Caco-2 (cell line): Measurements from ENCODE around the gene RALGPS1. TPM values are rescaled to one million over a fixed set of nuclear protein-coding genes. Genes with fewer than 3 reads are reported as not detected.

ENCODE experiments used
- BruUV-seq: library from RNA; stranded (reverse); fragments of 400-500 nt; replicated peaks from 2 replicates; lab custom pipeline; 2021; lab: Mats Ljungman, UMichigan
- CTCF ChIA-PET: fragments of 300-600 bp; sonication (Branson Sonifier 250); formaldehyde crosslinking; loops from one replicate; lab custom pipeline; 2022; ENCODE audit warnings: antibody characterized with exemption; lab: Charles Lee
- POLR2A ChIA-PET: fragments of 300-600 bp; sonication (Branson Sonifier 250); formaldehyde crosslinking; loops from one replicate; lab custom pipeline; 2022; ENCODE audit warnings: antibody characterized with exemption; lab: Charles Lee
- DNase-seq, 2 experiments: peaks; one replicate each; pipeline versions ENCODE4 v3.0.0 to v3.0.0-alpha.2; 2020 to 2022
- H3K27me3 ChIP-seq: replicated peaks from 2 replicates; pipeline ENCODE4 v1.6.0; 2011; ENCODE audit warnings: low read length; ENCODE audit not compliant: control insufficient read depth, insufficient read depth
- H3K36me3 ChIP-seq: 2 replicates; pipeline ENCODE4 v1.5.1; 2011; ENCODE audit warnings: low read length; ENCODE audit not compliant: control insufficient read depth, insufficient read depth
- H3K4me1 ChIP-seq: fragments of 250-450 bp; sonication (Bioruptor Pico); 2 replicates; pipeline ENCODE4 v1.5.1; 2020; ENCODE audit warnings: mild to moderate bottlenecking
- H3K4me3 ChIP-seq: 2 replicates; pipeline ENCODE4 v1.5.1; 2011; ENCODE audit warnings: low read depth, mild to moderate bottlenecking, control low read depth, low read length
- H3K9me3 ChIP-seq: fragments of 250-450 bp; sonication (Bioruptor Pico); 2 replicates; pipeline ENCODE4 v1.5.1; 2020; ENCODE audit warnings: mild to moderate bottlenecking, moderate library complexity
- H3K27ac Mint-ChIP-seq: one replicate; pipeline ENCODE4 v1.8.0; 2022; ENCODE audit warnings: mixed read lengths; ENCODE audit not compliant: unreplicated experiment
- H3K27me3 Mint-ChIP-seq: one replicate; pipeline ENCODE4 v1.8.0; 2022; ENCODE audit warnings: mixed read lengths; ENCODE audit not compliant: insufficient read depth, unreplicated experiment
- H3K36me3 Mint-ChIP-seq: one replicate; pipeline ENCODE4 v1.8.0; 2022; ENCODE audit warnings: mild to moderate bottlenecking, mixed read lengths; ENCODE audit not compliant: insufficient read depth, unreplicated experiment
- H3K4me1 Mint-ChIP-seq: one replicate; pipeline ENCODE4 v1.8.0; 2022; ENCODE audit warnings: low read depth, mixed read lengths; ENCODE audit not compliant: unreplicated experiment
- H3K4me3 Mint-ChIP-seq: one replicate; pipeline ENCODE4 v1.8.0; 2022; ENCODE audit warnings: mild to moderate bottlenecking, moderate library complexity, mixed read lengths; ENCODE audit not compliant: unreplicated experiment
- H3K9me3 Mint-ChIP-seq: one replicate; pipeline ENCODE4 v1.8.0; 2022; ENCODE audit warnings: mixed read lengths; ENCODE audit not compliant: unreplicated experiment
- intact Hi-C: fragments of 100-400 bp; cut with micrococcal nuclease; formaldehyde crosslinking; loops from one replicate; pipeline ENCODE4 v1.10.0; 2022; ENCODE audit not compliant: unreplicated experiment
- total RNA-seq: library from RNA; stranded (reverse); gene quantifications from 2 replicates; pipeline ENCODE4 v1.2.3, GENCODE V29; 2022
- TF ChIP-seq, protein P1 (sequence below), 2 experiments: fragments of 200-600 bp in 1 of 2; IDR thresholded peaks; 1 replicate in 1 of 2; 2 replicates in 1 of 2; pipeline versions ENCODE4 v1.5.1 to v1.8.0; 2011 to 2022; ENCODE audit warnings: antibody characterized with exemption in 1 of 2, control low read depth in 1 of 2, inconsistent platforms in 1 of 2, low read depth in 1 of 2, low read length in 1 of 2, mild to moderate bottlenecking in 1 of 2, moderate library complexity in 1 of 2; ENCODE audit not compliant: insufficient read depth in 1 of 2, severe bottlenecking in 1 of 2, unreplicated experiment in 1 of 2

Gene RALGPS1
- total RNA-seq, 1 experiment from 2014 or later = 41.5 TPM

DNA sequence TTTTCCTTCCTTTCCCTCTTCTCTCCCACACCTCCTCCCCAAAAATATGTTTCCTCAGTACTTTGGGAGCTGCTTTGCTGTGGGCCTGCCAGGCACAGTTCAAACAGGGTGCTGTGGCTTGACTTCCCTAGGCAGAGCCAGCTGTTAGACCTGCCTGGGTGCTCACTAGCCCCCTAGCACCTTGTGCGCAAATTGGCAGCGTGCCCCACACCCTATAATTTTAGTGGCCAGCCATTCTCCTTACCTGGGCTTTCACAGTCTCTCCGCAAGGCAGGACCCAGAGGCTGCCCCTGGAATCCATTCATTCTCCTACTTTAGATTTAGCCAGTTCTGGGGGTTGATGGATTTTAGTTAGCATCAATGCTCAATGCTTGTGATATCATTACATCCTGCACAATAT is 135.6 kb downstream of the RALGPS1 start:
- Histone ChIP-seq H3K4me3 (no peak overlapping the region), H3K9me3 (no peaks in the 10 kb centered on the region), H3K36me3 (no peaks in the 10 kb centered on the region; the same call in 1 of the 2 replicates), H3K27me3 (no peaks in the 10 kb centered on the region), H3K4me1 (no peaks in the 10 kb centered on the region)
- Mint-ChIP-seq H3K4me1 (no peaks in the 10 kb centered on the region), H3K27me3 (no peaks in the 10 kb centered on the region), H3K27ac (no peak overlapping the region), H3K36me3 (no peaks in the 10 kb centered on the region), H3K4me3 (no peak overlapping the region), H3K9me3 (no peaks in the 10 kb centered on the region)
- DNase-seq = no peak
- no TSS peak for BruUV-seq
- intact Hi-C loops = no loop called here
- ChIA-PET CTCF (no interaction called here), POLR2A (no interaction called here)
- TF ChIP-seq, protein P1, sequence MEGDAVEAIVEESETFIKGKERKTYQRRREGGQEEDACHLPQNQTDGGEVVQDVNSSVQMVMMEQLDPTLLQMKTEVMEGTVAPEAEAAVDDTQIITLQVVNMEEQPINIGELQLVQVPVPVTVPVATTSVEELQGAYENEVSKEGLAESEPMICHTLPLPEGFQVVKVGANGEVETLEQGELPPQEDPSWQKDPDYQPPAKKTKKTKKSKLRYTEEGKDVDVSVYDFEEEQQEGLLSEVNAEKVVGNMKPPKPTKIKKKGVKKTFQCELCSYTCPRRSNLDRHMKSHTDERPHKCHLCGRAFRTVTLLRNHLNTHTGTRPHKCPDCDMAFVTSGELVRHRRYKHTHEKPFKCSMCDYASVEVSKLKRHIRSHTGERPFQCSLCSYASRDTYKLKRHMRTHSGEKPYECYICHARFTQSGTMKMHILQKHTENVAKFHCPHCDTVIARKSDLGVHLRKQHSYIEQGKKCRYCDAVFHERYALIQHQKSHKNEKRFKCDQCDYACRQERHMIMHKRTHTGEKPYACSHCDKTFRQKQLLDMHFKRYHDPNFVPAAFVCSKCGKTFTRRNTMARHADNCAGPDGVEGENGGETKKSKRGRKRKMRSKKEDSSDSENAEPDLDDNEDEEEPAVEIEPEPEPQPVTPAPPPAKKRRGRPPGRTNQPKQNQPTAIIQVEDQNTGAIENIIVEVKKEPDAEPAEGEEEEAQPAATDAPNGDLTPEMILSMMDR (IDR thresholded peaks at IDR 0.05; ENCODE audit: insufficient read depth in 1 of 2, low read depth in 1 of 2, low read length in 1 of 2, severe bottlenecking in 1 of 2, unreplicated experiment in 1 of 2) = no peak

DNA sequence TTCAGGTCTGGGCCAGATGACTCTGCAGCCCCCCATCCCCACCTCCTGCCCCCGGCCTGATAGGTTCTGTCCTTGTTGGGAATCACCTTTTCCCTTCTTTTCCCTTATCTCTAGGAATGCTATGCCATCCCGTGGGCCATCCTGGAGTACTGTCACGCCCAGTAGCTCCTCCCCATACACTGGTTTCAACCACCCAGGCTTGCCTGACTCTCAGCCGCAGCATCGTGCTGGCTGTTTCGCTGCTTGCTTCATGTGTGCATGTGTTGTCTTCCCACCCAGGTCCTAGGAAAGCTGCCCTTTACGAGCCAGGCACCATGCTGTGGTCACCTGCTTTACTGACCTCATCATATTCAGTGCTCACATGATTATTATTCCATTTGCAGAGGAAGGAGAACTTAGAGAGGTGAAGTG is 136.0 kb downstream of the RALGPS1 start:
- Histone ChIP-seq H3K4me3 (no peak overlapping the region), H3K36me3 (no peaks in the 10 kb centered on the region; the same call in 1 of the 2 replicates), H3K9me3 (no peaks in the 10 kb centered on the region), H3K27me3 (no peaks in the 10 kb centered on the region), H3K4me1 (no peaks in the 10 kb centered on the region)
- ChIA-PET POLR2A (no interaction called here), CTCF (no interaction called here)
- Mint-ChIP-seq H3K4me3 (no peak overlapping the region), H3K27ac (peak overlapping the region; percentile 17), H3K9me3 (no peaks in the 10 kb centered on the region), H3K27me3 (no peaks in the 10 kb centered on the region), H3K36me3 (no peaks in the 10 kb centered on the region), H3K4me1 (no peaks in the 10 kb centered on the region)
- no TSS peak for BruUV-seq
- no peak for DNase-seq
- TF ChIP-seq, protein P1 (IDR thresholded peaks at IDR 0.05; ENCODE audit: insufficient read depth in 1 of 2, low read depth in 1 of 2, low read length in 1 of 2, severe bottlenecking in 1 of 2, unreplicated experiment in 1 of 2) = no peak
- intact Hi-C loops = no loop called here

DNA sequence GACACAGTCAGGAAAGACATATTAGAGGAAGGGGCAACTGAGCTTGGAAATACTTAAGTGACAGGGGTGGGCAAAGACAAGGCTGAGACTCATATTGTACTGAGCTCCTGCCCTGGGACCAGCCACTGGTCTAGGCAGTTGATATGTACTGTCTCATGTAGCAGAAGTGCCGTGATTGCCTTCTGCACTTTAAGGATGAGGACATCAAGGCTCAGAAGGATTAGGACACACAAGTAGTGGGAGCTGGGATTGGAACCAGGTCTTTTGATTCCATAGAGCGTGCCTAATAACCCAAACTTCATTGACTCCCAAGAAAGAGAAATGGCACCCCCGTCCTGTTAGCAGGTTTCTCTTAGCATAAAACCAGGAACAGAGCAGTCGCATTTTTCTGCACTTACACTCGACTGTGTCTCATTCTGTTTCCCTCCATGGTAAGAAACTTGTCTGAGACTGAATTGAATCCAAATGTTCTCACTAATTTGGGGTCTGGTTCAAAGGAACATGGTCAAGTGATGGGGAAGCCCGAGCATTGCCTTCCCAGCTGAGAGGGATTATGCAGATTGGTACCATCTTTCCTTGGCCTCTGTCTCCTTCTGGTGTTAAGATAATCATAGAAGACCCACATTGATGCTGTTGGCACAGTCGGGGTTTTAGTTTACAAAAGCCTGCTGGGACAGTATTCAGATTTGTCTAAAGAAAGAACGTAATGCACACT is 137.5 kb downstream of the RALGPS1 start:
- Mint-ChIP-seq H3K4me1 (no peaks in the 10 kb centered on the region), H3K9me3 (no peaks in the 10 kb centered on the region), H3K4me3 (no peak overlapping the region), H3K36me3 (no peaks in the 10 kb centered on the region), H3K27me3 (no peaks in the 10 kb centered on the region), H3K27ac (no peak overlapping the region)
- Histone ChIP-seq H3K9me3 (no peaks in the 10 kb centered on the region), H3K36me3 (no peaks in the 10 kb centered on the region; the same call in 1 of the 2 replicates), H3K27me3 (no peaks in the 10 kb centered on the region), H3K4me1 (no peaks in the 10 kb centered on the region), H3K4me3 (no peak overlapping the region)
- intact Hi-C loops = no loop called here
- no peak for DNase-seq
- CTCF ChIA-PET = no interaction called here
- TF ChIP-seq, protein P1 (IDR thresholded peaks at IDR 0.05; ENCODE audit: insufficient read depth in 1 of 2, low read depth in 1 of 2, low read length in 1 of 2, severe bottlenecking in 1 of 2, unreplicated experiment in 1 of 2) = no peak
- POLR2A ChIA-PET = no interaction called here
- BruUV-seq = no TSS peak
